T47D (cell line): Measurements from ENCODE around the gene EVI5.

Source experiments
- DNase-seq, 2 experiments: peaks; one replicate each; pipeline versions ENCODE4 v3.0.0 to v3.0.0-alpha.2; 2011 to 2012; ENCODE audit warnings: low read depth in 1 of 2, low spot score in 1 of 2
- JUND ChIP-seq: IDR thresholded peaks from 2 replicates; pipeline ENCODE4 v1.6.1; 2012; ENCODE audit warnings: low read depth
- in situ Hi-C: cut with HindIII; loops from 2 replicates; pipeline ENCODE4 v1.10.0; 2016; ENCODE audit warnings: low sequenced_read_pairs, low pct_unique_long_range_greater_than_20kb

The EVI5 gene

GRCh38 chr1:92816732-92817131 is 31.8 kb upstream of the EVI5 start:
- no peak for TF ChIP-seq JUND
- in situ Hi-C loops = no loop called here
- no peak for DNase-seq

- no peak for TF ChIP-seq JUND
- in situ Hi-C loops = no loop called here
- DNase-seq = no peak
Measured at GRCh38 chr1:92808381-92808780, 23.5 kb upstream of the EVI5 start.

- in situ Hi-C loops = no loop called here
- DNase-seq = no peak
- no peak for TF ChIP-seq JUND
Measured at GRCh38 chr1:92805216-92805615, 20.3 kb upstream of the EVI5 start.

GRCh38 chr1:92804721-92805201 is 19.9 kb upstream of the EVI5 start:
- TF ChIP-seq JUND = no peak
- in situ Hi-C loops = no loop called here
- DNase-seq = peak; percentile 43 to 79

GRCh38 chr1:92803140-92803887 is 18.4 kb upstream of the EVI5 start:
- no peak for TF ChIP-seq JUND
- in situ Hi-C loops = no loop called here
- DNase-seq = no peak

GRCh38 chr1:92797961-92798360 is 13.1 kb upstream of the EVI5 start:
- TF ChIP-seq JUND = no peak
- in situ Hi-C loops = no loop called here
- DNase-seq = no peak

- TF ChIP-seq JUND = no peak
- in situ Hi-C loops = no loop called here
- DNase-seq = no peak
Measured at GRCh38 chr1:92797297-92797696, 12.4 kb upstream of the EVI5 start.

GRCh38 chr1:92795166-92795565 is 10.3 kb upstream of the EVI5 start:
- in situ Hi-C loops = no loop called here
- TF ChIP-seq JUND = no peak
- no peak for DNase-seq

- no peak for DNase-seq
- no peak for TF ChIP-seq JUND
- in situ Hi-C loops = no loop called here
Measured at GRCh38 chr1:92792340-92792782, 7.5 kb upstream of the EVI5 start.

- in situ Hi-C loops = no loop called here
- no peak for DNase-seq
- no peak for TF ChIP-seq JUND
Measured at GRCh38 chr1:92791487-92792066, 6.7 kb upstream of the EVI5 start.

- in situ Hi-C loops = no loop called here
- no peak for DNase-seq
- no peak for TF ChIP-seq JUND
Measured at GRCh38 chr1:92790867-92791266, 6.0 kb upstream of the EVI5 start.

- in situ Hi-C loops = no loop called here
- no peak for DNase-seq
Measured at GRCh38 chr1:92790081-92790480, 5.2 kb upstream of the EVI5 start.

GRCh38 chr1:92786111-92786901 is 1.4 kb upstream of the EVI5 start:
- in situ Hi-C loops = no loop called here
- TF ChIP-seq JUND = no peak
- DNase-seq = peak in 1 of 2 experiments; percentile 6

More at GRCh38 chr1:92790081-92790480, 5.2 kb upstream of the EVI5 start:
- no peak for TF ChIP-seq JUND
